Neuronal stem cell (in vitro differentiated cells): Measurements from ENCODE around the gene PTPRD.

Experiments
- DNase-seq: peaks from one replicate; pipeline ENCODE4 v3.0.0-alpha.2; 2013; ENCODE audit warnings: low spot score
- H2AFZ ChIP-seq: one replicate; pipeline ENCODE4 v1.6.1; 2013; ENCODE audit warnings: mild to moderate bottlenecking, low read length, inconsistent platforms
- H2AK5ac ChIP-seq: 2 replicates; pipeline ENCODE4 v1.6.1; 2013; ENCODE audit warnings: low read depth, mild to moderate bottlenecking, inconsistent platforms, low read length, moderate library complexity, mixed read lengths
- H2BK120ac ChIP-seq: 2 replicates; pipeline ENCODE4 v1.6.1; 2013; ENCODE audit warnings: low read depth, mild to moderate bottlenecking, inconsistent platforms, low read length, moderate library complexity, mixed read lengths
- H2BK12ac ChIP-seq: one replicate; pipeline ENCODE4 v1.6.1; 2013; ENCODE audit warnings: low read length, inconsistent platforms
- H2BK15ac ChIP-seq: 2 replicates; pipeline ENCODE4 v1.6.1; 2013; ENCODE audit warnings: mild to moderate bottlenecking, low read length, inconsistent platforms, mixed read lengths
- H2BK5ac ChIP-seq: one replicate; pipeline ENCODE4 v1.6.1; 2013; ENCODE audit warnings: inconsistent platforms, mild to moderate bottlenecking, low read length, moderate library complexity
- H3K14ac ChIP-seq: one replicate; pipeline ENCODE4 v1.6.1; 2013; ENCODE audit warnings: low read length, inconsistent platforms
- H3K18ac ChIP-seq: 2 replicates; pipeline ENCODE4 v1.6.1; 2013; ENCODE audit warnings: low read length, inconsistent platforms
- H3K23ac ChIP-seq: 2 replicates; pipeline ENCODE4 v1.6.1; 2013; ENCODE audit warnings: low read depth, mild to moderate bottlenecking, mixed read lengths, low read length, inconsistent platforms; ENCODE audit not compliant: poor library complexity
- H3K27ac ChIP-seq: replicated peaks from 3 replicates; pipeline ENCODE4 v1.5.1; 2013; ENCODE audit warnings: low read length, inconsistent platforms
- H3K27me3 ChIP-seq, 3 experiments: 2 replicates each; pipeline ENCODE4 v1.6.1; 2013; ENCODE audit warnings: low read length in 3 of 3, mild to moderate bottlenecking in 2 of 3, inconsistent platforms in 1 of 3, low read depth in 1 of 3, mixed read lengths in 1 of 3, moderate library complexity in 1 of 3; ENCODE audit not compliant: control insufficient read depth in 3 of 3, insufficient read depth in 3 of 3
- H3K36me3 ChIP-seq, 2 donors: replicated peaks in 1 of 2; 2 replicates each; pipeline ENCODE4 v1.6.1; 2013; ENCODE audit warnings: low read length in 2 of 2; ENCODE audit not compliant: control insufficient read depth in 2 of 2, insufficient read depth in 2 of 2
- H3K4ac ChIP-seq: 2 replicates; pipeline ENCODE4 v1.6.1; 2013; ENCODE audit warnings: inconsistent platforms, mild to moderate bottlenecking, low read length, moderate library complexity
- H3K4me1 ChIP-seq, 2 donors: 1 replicate in 1 of 2; 2 replicates in 1 of 2; pipeline ENCODE4 v1.6.1; 2013; ENCODE audit warnings: low read length in 2 of 2, low read depth in 1 of 2; ENCODE audit not compliant: control insufficient read depth in 2 of 2, insufficient read depth in 1 of 2
- H3K4me2 ChIP-seq: one replicate; pipeline ENCODE4 v1.6.1; 2013; ENCODE audit warnings: mild to moderate bottlenecking, low read length, inconsistent platforms; ENCODE audit not compliant: insufficient read depth, poor library complexity, severe bottlenecking
- H3K4me3 ChIP-seq, 2 donors: 2 replicates each; pipeline ENCODE4 v1.5.1; 2013; ENCODE audit warnings: low read length in 2 of 2, mild to moderate bottlenecking in 2 of 2, inconsistent platforms in 1 of 2, moderate library complexity in 1 of 2
- H3K79me1 ChIP-seq: one replicate; pipeline ENCODE4 v1.6.1; 2013; ENCODE audit warnings: low read depth, mild to moderate bottlenecking, inconsistent platforms, low read length, moderate library complexity
- H3K9ac ChIP-seq: one replicate; pipeline ENCODE4 v1.6.1; 2013; ENCODE audit warnings: mild to moderate bottlenecking, low read depth, low read length, inconsistent platforms; ENCODE audit not compliant: poor library complexity
- H3K9me3 ChIP-seq, 2 donors: replicated peaks in 1 of 2; 2 replicates each; pipeline versions ENCODE3 to v1.6.1; 2013; ENCODE audit warnings: low read length in 2 of 2, mild to moderate bottlenecking in 2 of 2, inconsistent platforms in 1 of 2, low read depth in 1 of 2, mixed read lengths in 1 of 2, moderate library complexity in 1 of 2; ENCODE audit not compliant: control insufficient read depth in 2 of 2, insufficient read depth in 1 of 2
- H4K8ac ChIP-seq: one replicate; pipeline ENCODE4 v1.6.1; 2013; ENCODE audit warnings: low read depth, mild to moderate bottlenecking, inconsistent platforms, low read length, moderate library complexity
- H4K91ac ChIP-seq: one replicate; pipeline ENCODE4 v1.6.1; 2013; ENCODE audit warnings: low read length, low read depth, mild to moderate bottlenecking, inconsistent platforms; ENCODE audit not compliant: poor library complexity
- WGBS, 2 donors: extraction: QIAGEN DNeasy Blood & Tissue Kit; methylation state at CpG; one replicate each; pipeline ENCODE4 v1.1.7; 2013; ENCODE audit warnings: missing lambda C conversion rate in 2 of 2, mixed read lengths in 1 of 2; ENCODE audit not compliant: insufficient read length in 2 of 2, insufficient replicate concordance in 1 of 2; ENCODE audit errors: extremely low coverage in 2 of 2; 5-methylcytosine and 5-hydroxymethylcytosine counted together

PTPRD gene

GRCh38 chr9:9920425-9921060, 692.3 kb downstream of the PTPRD start:
- H2BK120ac ChIP-seq: no peak overlapping the region

GRCh38 chr9:9919174-9919775, 693.5 kb downstream of the PTPRD start:
- Histone ChIP-seq H3K23ac (no peak overlapping the region), H3K4me1 (no peaks in the 10 kb centered on the region), H3K79me1 (no peaks in the 10 kb centered on the region), H4K8ac (no peak overlapping the region), H3K27ac (no peak overlapping the region), H3K36me3 (no peaks in the 10 kb centered on the region), H3K9me3 (no peaks in the 10 kb centered on the region), H2BK12ac (no peak overlapping the region), H3K9ac (no peak overlapping the region), H3K27me3 (no peaks in the 10 kb centered on the region), H3K4me2 (no peak overlapping the region), H3K14ac (no peak overlapping the region), H3K4me3 (no peak overlapping the region), H2BK120ac (no peak overlapping the region), H2AK5ac (no peak overlapping the region), H3K4ac (no peak overlapping the region), H2AFZ (no peak overlapping the region), H3K18ac (no peak overlapping the region), H4K91ac (no peak overlapping the region), H2BK5ac (no peak overlapping the region), H2BK15ac (no peak overlapping the region)
- DNase-seq: no peak
- WGBS, 2 donors: no CpG with 5 or more reads among the region's 3 CpGs

More at GRCh38 chr9:9920425-9921060, 692.3 kb downstream of the PTPRD start:
- DNase-seq: no peak
- H2BK12ac ChIP-seq: no peak overlapping the region
- H2BK15ac ChIP-seq: no peak overlapping the region
- H2AFZ ChIP-seq: no peak overlapping the region
- H3K27ac ChIP-seq: no peak overlapping the region
- H3K27me3 ChIP-seq: no peaks in the 10 kb centered on the region
- no peaks in the 10 kb centered on the region for H3K79me1 ChIP-seq
- H4K91ac ChIP-seq: no peak overlapping the region
- no peak overlapping the region for H3K18ac ChIP-seq
- no peak overlapping the region for H3K4me3 ChIP-seq
- H2AK5ac ChIP-seq: no peak overlapping the region
- no peak overlapping the region for H3K4me2 ChIP-seq
- no CpG with 5 or more reads among the region's 7 CpGs for WGBS, 2 donors
- H3K9me3 ChIP-seq: no peaks in the 10 kb centered on the region
- H3K4ac ChIP-seq: no peak overlapping the region
- no peak overlapping the region for H3K9ac ChIP-seq
- no peaks in the 10 kb centered on the region for H3K36me3 ChIP-seq
- H2BK5ac ChIP-seq: no peak overlapping the region
- no peak overlapping the region for H4K8ac ChIP-seq
- H3K14ac ChIP-seq: no peak overlapping the region
- no peaks in the 10 kb centered on the region for H3K4me1 ChIP-seq
- no peak overlapping the region for H3K23ac ChIP-seq

GRCh38 chr9:9917400-9917799, 695.4 kb downstream of the PTPRD start:
- Histone ChIP-seq H2BK15ac (no peak overlapping the region), H2BK12ac (no peak overlapping the region), H4K91ac (no peak overlapping the region), H2BK5ac (no peak overlapping the region), H3K9ac (no peak overlapping the region), H3K23ac (no peak overlapping the region), H3K4me2 (no peak overlapping the region), H2BK120ac (no peak overlapping the region), H2AK5ac (no peak overlapping the region), H3K27ac (no peak overlapping the region), H3K36me3 (no peaks in the 10 kb centered on the region), H3K4ac (no peak overlapping the region), H3K79me1 (no peaks in the 10 kb centered on the region), H3K14ac (no peak overlapping the region), H3K9me3 (no peaks in the 10 kb centered on the region), H3K27me3 (no peaks in the 10 kb centered on the region), H3K18ac (no peak overlapping the region), H4K8ac (no peak overlapping the region), H3K4me3 (no peak overlapping the region), H3K4me1 (no peaks in the 10 kb centered on the region), H2AFZ (no peak overlapping the region)
- DNase-seq: no peak

- Histone ChIP-seq H3K4ac (no peak overlapping the region), H3K23ac (no peak overlapping the region), H2BK15ac (no peak overlapping the region), H3K4me2 (no peak overlapping the region), H3K14ac (no peak overlapping the region), H3K9me3 (no peaks in the 10 kb centered on the region), H2BK12ac (no peak overlapping the region), H3K4me3 (no peak overlapping the region), H2AK5ac (no peak overlapping the region), H2AFZ (peak overlapping the region; percentile 85), H3K36me3 (no peaks in the 10 kb centered on the region), H3K27ac (no peak overlapping the region), H2BK5ac (no peak overlapping the region), H2BK120ac (no peak overlapping the region), H4K91ac (no peak overlapping the region), H3K9ac (no peak overlapping the region), H4K8ac (no peak overlapping the region), H3K4me1 (no peaks in the 10 kb centered on the region), H3K27me3 (no peaks in the 10 kb centered on the region), H3K79me1 (no peaks in the 10 kb centered on the region), H3K18ac (no peak overlapping the region)
- DNase-seq: no peak
- no CpG with 5 or more reads among the region's 3 CpGs for WGBS, 2 donors
These were observed 698.6 kb downstream of the PTPRD start for GRCh38 chr9:9914174-9914573.
